HG03432 (cell line): ENCODE results near the gene SST.

Source experiments
- ATAC-seq: cut with Tn5 transposase; IDR thresholded peaks from one replicate; pipeline ENCODE4 v1.9.1; 2021; ENCODE audit warnings: mild to moderate bottlenecking, moderate library complexity; ENCODE audit not compliant: unreplicated experiment

Gene SST

DNA sequence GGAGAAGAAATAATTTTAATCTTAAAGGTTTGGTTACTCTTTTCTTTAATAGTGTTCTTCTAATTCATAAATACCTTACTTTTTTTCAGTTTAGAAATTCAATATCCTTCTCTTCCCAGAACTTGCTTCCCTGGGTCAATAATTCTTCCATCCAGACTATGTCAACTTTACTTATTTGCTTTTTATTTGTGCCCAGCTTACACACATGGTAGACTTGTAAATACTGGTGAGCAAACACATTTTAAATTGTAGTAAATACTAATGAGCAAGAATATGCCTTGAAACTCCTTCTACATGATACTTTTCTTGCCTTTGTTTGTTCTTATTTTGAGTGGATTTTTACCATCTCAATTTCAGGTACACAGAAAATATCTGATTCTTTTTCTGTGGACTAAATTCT lies 33.7 kb downstream of the SST start:
- no peak for ATAC-seq

DNA sequence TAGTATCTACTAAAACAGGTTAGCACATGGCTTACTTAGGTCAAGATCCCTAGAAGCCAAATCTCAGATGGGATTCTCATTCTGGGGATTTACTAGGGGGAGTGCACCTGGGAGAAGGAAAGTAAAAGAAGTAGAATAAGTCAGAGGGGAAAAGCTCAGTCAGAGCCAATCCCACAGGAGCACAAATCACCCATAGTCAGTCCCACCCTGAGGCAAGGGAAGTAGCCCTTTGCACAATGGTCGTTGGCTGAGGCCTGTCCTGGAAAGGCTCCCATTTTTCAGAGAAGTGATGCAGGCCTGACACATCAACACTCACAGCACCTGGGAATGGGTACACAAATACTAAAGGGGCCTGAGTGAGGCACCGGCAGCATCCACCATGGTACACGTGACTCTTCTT lies 39.8 kb downstream of the SST start:
- ATAC-seq: no peak

DNA sequence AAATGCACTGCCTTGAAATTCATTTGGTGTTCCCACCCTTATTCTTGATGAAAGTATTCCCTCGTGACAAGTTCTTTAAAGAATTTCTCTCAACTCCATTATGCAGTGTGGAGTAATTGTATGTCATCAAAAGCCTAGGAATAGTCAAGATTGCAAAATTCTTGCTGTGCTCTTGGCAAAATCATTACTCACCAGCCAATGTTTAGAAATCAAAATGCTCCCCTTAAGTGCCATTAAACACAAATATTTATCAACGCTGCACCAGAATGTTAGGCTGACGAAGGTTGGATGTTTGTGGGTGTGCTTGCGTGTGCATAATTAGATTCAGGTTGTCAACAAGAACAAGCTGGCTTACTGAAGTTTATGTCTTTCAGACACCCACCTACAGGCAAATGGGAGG lies 40.5 kb downstream of the SST start:
- no peak for ATAC-seq

DNA sequence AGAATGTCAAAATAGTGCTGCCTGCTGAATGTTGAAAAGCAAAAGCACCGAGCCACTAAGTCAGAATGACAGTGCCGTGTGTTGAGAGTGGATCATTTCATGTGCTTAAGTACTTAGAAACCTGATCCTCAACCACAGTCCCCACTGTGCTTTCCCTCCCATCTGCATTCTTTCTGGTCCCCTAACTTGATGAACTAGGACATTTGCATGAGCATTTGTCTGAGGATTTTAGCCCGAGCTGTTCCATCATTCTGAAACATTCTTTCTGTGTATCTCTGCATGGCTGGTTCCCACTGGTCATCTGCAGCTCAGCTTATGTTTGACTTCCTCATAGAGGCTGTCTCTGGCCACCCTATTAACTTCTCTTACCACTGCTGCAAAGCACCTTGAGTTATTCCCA lies 42.0 kb downstream of the SST start:
- ATAC-seq: no peak

DNA sequence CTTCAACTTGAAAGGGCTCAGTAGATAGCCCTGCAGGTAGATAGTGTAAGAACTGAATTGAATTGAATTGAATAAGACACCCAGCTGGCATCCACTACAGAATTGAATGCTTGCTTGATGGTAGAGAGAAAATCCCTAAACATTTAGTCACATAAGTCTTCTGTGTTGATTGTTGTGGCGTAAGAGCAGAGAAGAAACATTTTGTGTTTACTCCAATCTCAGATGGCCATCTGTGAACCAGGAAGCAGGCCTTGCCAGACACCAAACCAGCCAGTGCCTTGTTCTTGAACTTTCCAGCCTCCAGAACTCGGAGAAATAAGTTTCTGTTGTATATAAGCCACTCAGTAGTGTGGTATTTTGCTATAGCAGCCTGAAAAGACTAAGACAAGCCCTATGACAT lies 43.6 kb downstream of the SST start:
- ATAC-seq: no peak

DNA sequence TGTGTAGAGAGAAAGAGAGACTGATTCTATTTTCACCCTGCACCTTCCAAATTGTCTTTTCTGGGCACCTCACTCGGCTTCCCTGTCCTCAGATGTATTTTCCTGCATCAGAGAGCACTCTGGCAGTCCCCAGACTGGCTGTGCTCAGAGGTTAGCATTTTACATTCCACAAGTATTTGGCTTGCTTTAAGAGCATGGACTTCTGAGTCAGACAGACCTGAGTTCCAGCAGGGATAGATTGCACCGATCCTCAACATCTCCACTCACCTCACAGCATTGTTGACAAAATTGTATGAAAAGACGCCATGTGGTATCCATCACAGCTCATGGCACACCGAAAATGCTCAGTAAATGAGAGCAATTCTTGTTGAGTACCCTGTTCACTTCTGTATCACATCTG lies 45.6 kb downstream of the SST start:
- ATAC-seq: no peak

DNA sequence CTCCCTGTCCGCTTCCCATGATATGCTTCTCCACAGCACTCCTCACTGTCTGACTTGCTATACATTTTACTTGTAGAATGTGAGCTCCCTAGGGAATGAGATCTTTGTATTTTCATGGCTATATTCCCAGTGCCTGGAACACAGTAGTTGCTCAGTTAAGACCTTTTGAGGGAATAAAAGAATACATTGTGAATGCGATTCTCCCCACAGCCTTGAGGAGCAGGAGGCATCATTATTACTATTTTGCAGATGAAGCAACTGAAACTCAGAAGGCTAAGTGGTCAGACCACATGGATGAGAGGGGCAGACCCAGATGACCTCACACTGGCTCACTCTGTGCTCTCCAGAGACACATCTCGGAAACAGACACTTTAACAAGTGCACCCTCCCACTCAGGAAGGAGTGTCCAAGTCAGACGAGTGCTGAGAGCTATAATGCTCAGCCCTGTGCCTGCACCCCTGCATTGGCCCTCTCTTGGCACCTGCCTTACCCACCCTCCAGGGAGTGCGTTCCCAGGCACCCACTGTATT lies 46.8 kb downstream of the SST start:
- ATAC-seq: no peak

DNA sequence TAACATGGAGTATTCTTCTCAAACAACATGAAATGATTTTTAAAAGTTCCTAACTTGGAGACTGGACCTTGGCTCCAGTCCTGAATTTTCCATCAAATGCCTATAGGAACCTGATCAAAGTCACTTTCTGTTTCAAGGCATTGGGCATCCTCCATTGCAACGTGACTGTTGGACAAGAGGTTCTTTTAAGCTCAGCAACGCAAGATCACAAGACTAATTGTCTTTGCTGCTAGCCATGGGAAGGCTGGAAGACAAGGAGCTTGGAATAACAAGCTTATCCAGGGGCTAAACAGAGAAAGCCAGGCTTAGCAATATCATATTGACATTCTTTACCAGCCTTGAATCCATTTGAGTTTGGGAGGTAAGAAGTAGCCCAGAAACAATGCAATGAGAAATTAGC lies 48.3 kb downstream of the SST start:
- ATAC-seq: no peak

DNA sequence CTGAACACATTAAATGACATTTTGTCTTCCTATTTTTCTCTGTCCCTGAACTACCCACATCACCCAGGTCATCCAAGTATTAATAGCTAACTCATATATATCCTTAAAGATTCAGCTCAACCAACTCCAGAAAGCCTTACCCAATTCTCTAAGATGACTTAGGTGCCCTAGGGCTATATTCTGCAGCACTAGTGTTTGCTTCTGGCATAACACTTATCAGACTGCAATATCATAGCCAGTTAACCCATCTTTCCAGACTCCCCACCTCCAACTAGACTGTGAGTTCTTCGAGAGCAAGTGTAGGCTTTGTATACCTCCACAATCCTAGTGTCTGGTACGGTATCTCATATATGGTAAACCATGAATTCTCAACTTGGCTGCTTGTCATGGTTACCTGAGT lies 50.7 kb downstream of the SST start:
- ATAC-seq: no peak
